ENCODE data around the gene ESRRB. TPM values are rescaled to one million over a fixed set of nuclear protein-coding genes. Genes with fewer than 3 reads are reported as not detected.

ESRRB gene
- polyA plus RNA-seq, 6 donors from 2014 or later = not detected

- Mint-ChIP-seq H3K27ac (no peak overlapping the region), H3K4me3 (no peak overlapping the region), H3K9me3 (peaks cover 0 to 3% (median 0%) of the 10 kb centered on the region in 7 donors), H3K27me3 (peaks cover 5 to 15% (median 7%) of the 10 kb centered on the region in 3 donors), H3K36me3 (no peaks in the 10 kb centered on the region), H3K4me1 (no peaks in the 10 kb centered on the region)
- DNase-seq (no peak), ATAC-seq (ENCODE audit: low read depth in 2 of 2) (no peak)
Measured at GRCh38 chr14:76456891-76457586, 81.1 kb downstream of the ESRRB start.

GRCh38 chr14:76457841-76458240 is 81.9 kb downstream of the ESRRB start:
- Mint-ChIP-seq H3K27ac (peak overlapping the region in 1 of 6 donors; percentile 8), H3K27me3 (peaks cover 5 to 15% (median 7%) of the 10 kb centered on the region in 3 donors)
- no peak for ATAC-seq (ENCODE audit: low read depth in 2 of 2)

GRCh38 chr14:76461886-76462285 is 85.9 kb downstream of the ESRRB start:
- H3K4me3 Mint-ChIP-seq = no peak overlapping the region
- H3K4me1 Mint-ChIP-seq = no peaks in the 10 kb centered on the region
- DNase-seq (no peak), ATAC-seq (ENCODE audit: low read depth in 2 of 2) (no peak)
- H3K9me3 Mint-ChIP-seq = peaks cover 0 to 1% (median 0%) of the 10 kb centered on the region in 7 donors
- peaks cover 0 to 5% (median 0%) of the 10 kb centered on the region in 3 donors for H3K27me3 Mint-ChIP-seq
- H3K36me3 Mint-ChIP-seq = no peaks in the 10 kb centered on the region
- no peak overlapping the region for H3K27ac Mint-ChIP-seq

More at GRCh38 chr14:76457841-76458240, 81.9 kb downstream of the ESRRB start:
- Mint-ChIP-seq H3K4me3 (no peak overlapping the region), H3K9me3 (peaks cover 0 to 3% (median 0%) of the 10 kb centered on the region in 7 donors), H3K36me3 (no peaks in the 10 kb centered on the region), H3K4me1 (no peaks in the 10 kb centered on the region)
- no peak for DNase-seq

GRCh38 chr14:76462330-76462729 is 86.4 kb downstream of the ESRRB start:
- Mint-ChIP-seq H3K4me3 (no peak overlapping the region), H3K27me3 (peaks cover 0 to 5% (median 0%) of the 10 kb centered on the region in 3 donors), H3K4me1 (no peaks in the 10 kb centered on the region), H3K9me3 (peaks cover 0 to 1% (median 0%) of the 10 kb centered on the region in 7 donors), H3K27ac (no peak overlapping the region), H3K36me3 (no peaks in the 10 kb centered on the region)
- ATAC-seq (ENCODE audit: low read depth in 2 of 2) = no peak
- DNase-seq = no peak

- Mint-ChIP-seq H3K36me3 (no peaks in the 10 kb centered on the region), H3K27me3 (peaks cover 0 to 5% (median 0%) of the 10 kb centered on the region in 3 donors), H3K9me3 (no peaks in the 10 kb centered on the region), H3K4me1 (no peaks in the 10 kb centered on the region), H3K4me3 (no peak overlapping the region), H3K27ac (peak overlapping the region in 1 of 6 donors; percentile 63)
- DNase-seq = no peak
- ATAC-seq (ENCODE audit: low read depth in 2 of 2) = no peak
Measured at GRCh38 chr14:76463105-76463504, 87.2 kb downstream of the ESRRB start.

- no peak for ATAC-seq (ENCODE audit: low read depth in 2 of 2)
Measured at GRCh38 chr14:76464856-76465255, 88.9 kb downstream of the ESRRB start.

GRCh38 chr14:76465664-76466063 is 89.7 kb downstream of the ESRRB start:
- H3K4me3 Mint-ChIP-seq = no peak overlapping the region
- H3K36me3 Mint-ChIP-seq = no peaks in the 10 kb centered on the region
- no peaks in the 10 kb centered on the region for H3K4me1 Mint-ChIP-seq
- DNase-seq = no peak
- peaks cover 0 to 20% (median 0%) of the 10 kb centered on the region in 3 donors for H3K27me3 Mint-ChIP-seq
- H3K9me3 Mint-ChIP-seq = no peaks in the 10 kb centered on the region
- no peak overlapping the region for H3K27ac Mint-ChIP-seq
- no peak for ATAC-seq (ENCODE audit: low read depth in 2 of 2)

More at GRCh38 chr14:76464856-76465255, 88.9 kb downstream of the ESRRB start:
- no peak for DNase-seq
- Mint-ChIP-seq H3K36me3 (no peaks in the 10 kb centered on the region), H3K27ac (no peak overlapping the region), H3K4me3 (no peak overlapping the region), H3K27me3 (peaks cover 0 to 13% (median 0%) of the 10 kb centered on the region in 3 donors), H3K9me3 (no peaks in the 10 kb centered on the region), H3K4me1 (no peaks in the 10 kb centered on the region)

GRCh38 chr14:76467711-76468155 is 91.8 kb downstream of the ESRRB start:
- Mint-ChIP-seq H3K4me1 (no peaks in the 10 kb centered on the region), H3K27me3 (peaks cover 6 to 21% (median 15%) of the 10 kb centered on the region in 3 donors), H3K27ac (no peak overlapping the region), H3K4me3 (no peak overlapping the region), H3K36me3 (no peaks in the 10 kb centered on the region), H3K9me3 (no peaks in the 10 kb centered on the region)
- DNase-seq (no peak), ATAC-seq (ENCODE audit: low read depth in 2 of 2) (no peak)

- Mint-ChIP-seq H3K27ac (no peak overlapping the region), H3K4me3 (no peak overlapping the region), H3K4me1 (peaks cover 0 to 4% (median 4%) of the 10 kb centered on the region in 3 donors), H3K27me3 (peaks cover 13 to 29% (median 22%) of the 10 kb centered on the region in 3 donors), H3K9me3 (no peaks in the 10 kb centered on the region), H3K36me3 (no peaks in the 10 kb centered on the region)
- DNase-seq (no peak), ATAC-seq (ENCODE audit: low read depth in 2 of 2) (no peak)
Measured at GRCh38 chr14:76472199-76472723, 96.3 kb downstream of the ESRRB start.

- no peak for ATAC-seq (ENCODE audit: low read depth in 2 of 2)
- H3K4me3 Mint-ChIP-seq = peak overlapping the region in 4 of 8 donors; percentile 1 to 79 (median 44)
- no peak overlapping the region for H3K27ac Mint-ChIP-seq
- H3K9me3 Mint-ChIP-seq = no peaks in the 10 kb centered on the region
- H3K4me1 Mint-ChIP-seq = peaks cover 0 to 4% (median 4%) of the 10 kb centered on the region in 3 donors
- no peak for DNase-seq
- H3K27me3 Mint-ChIP-seq = peaks cover 13 to 25% (median 22%) of the 10 kb centered on the region in 3 donors
- no peaks in the 10 kb centered on the region for H3K36me3 Mint-ChIP-seq
Measured at GRCh38 chr14:76473481-76474263, 97.7 kb downstream of the ESRRB start.

GRCh38 chr14:76480426-76480825 is 104.5 kb downstream of the ESRRB start:
- no peaks in the 10 kb centered on the region for H3K9me3 Mint-ChIP-seq
- no peaks in the 10 kb centered on the region for H3K4me1 Mint-ChIP-seq
- H3K36me3 Mint-ChIP-seq = no peaks in the 10 kb centered on the region
- H3K27ac Mint-ChIP-seq = no peak overlapping the region
- no peak for DNase-seq
- ATAC-seq (ENCODE audit: low read depth in 2 of 2) = no peak
- no peak overlapping the region for H3K4me3 Mint-ChIP-seq
- peaks cover 0 to 10% (median 0%) of the 10 kb centered on the region in 3 donors for H3K27me3 Mint-ChIP-seq

GRCh38 chr14:76484355-76484754 is 108.4 kb downstream of the ESRRB start:
- no peaks in the 10 kb centered on the region for H3K4me1 Mint-ChIP-seq
- no peak overlapping the region for H3K27ac Mint-ChIP-seq
- ATAC-seq (ENCODE audit: low read depth in 2 of 2) = no peak
- no peak for DNase-seq
- H3K27me3 Mint-ChIP-seq = peaks cover 5 to 26% (median 12%) of the 10 kb centered on the region in 3 donors
- H3K4me3 Mint-ChIP-seq = no peak overlapping the region
- no peaks in the 10 kb centered on the region for H3K9me3 Mint-ChIP-seq
- no peaks in the 10 kb centered on the region for H3K36me3 Mint-ChIP-seq

GRCh38 chr14:76486251-76486743 is 110.4 kb downstream of the ESRRB start:
- ATAC-seq (ENCODE audit: low read depth in 2 of 2) = no peak
- Mint-ChIP-seq H3K9me3 (no peaks in the 10 kb centered on the region), H3K4me1 (no peaks in the 10 kb centered on the region), H3K4me3 (no peak overlapping the region), H3K27me3 (peaks cover 10 to 36% (median 15%) of the 10 kb centered on the region in 3 donors), H3K27ac (peak overlapping the region in 1 of 6 donors; percentile 25), H3K36me3 (no peaks in the 10 kb centered on the region)
- no peak for DNase-seq
